Kidney epithelial cell (primary cell): ENCODE data around the gene PPP4R2. TPM values are rescaled to one million over a fixed set of nuclear protein-coding genes. Genes with fewer than 3 reads are reported as not detected.

Experiments
- DNase-seq: peaks from one replicate; pipeline ENCODE4 v3.0.0-alpha.2; 2010; ENCODE audit warnings: low read depth
- H3K27me3 ChIP-seq: 2 replicates; pipeline ENCODE4 v1.6.0; 2011; ENCODE audit warnings: low read length; ENCODE audit not compliant: control insufficient read depth, insufficient read depth
- H3K36me3 ChIP-seq: 2 replicates; pipeline ENCODE4 v1.5.1; 2011; ENCODE audit warnings: low read length; ENCODE audit not compliant: control insufficient read depth, insufficient read depth
- H3K4me3 ChIP-seq: 2 replicates; pipeline ENCODE4 v1.5.1; 2011; ENCODE audit warnings: low read depth, mild to moderate bottlenecking, control low read depth, low read length
- total RNA-seq: library from RNA; depleted of rRNA; stranded (reverse); fragments of >200 nt; gene quantifications from 2 replicates; pipeline ENCODE4 v1.2.3, GENCODE V29; 2015
- TF ChIP-seq, protein P1 (sequence below): IDR thresholded peaks from 2 replicates; pipeline ENCODE4 v1.5.1; 2011; ENCODE audit warnings: mild to moderate bottlenecking, moderate library complexity, low read length, control low read depth, inconsistent platforms; ENCODE audit not compliant: insufficient read depth, poor library complexity, severe bottlenecking

PPP4R2 gene
- total RNA-seq, 1 donor from 2014 or later = 42.5 TPM

- no peaks in the 10 kb centered on the region for H3K36me3 ChIP-seq
- no peaks in the 10 kb centered on the region for H3K27me3 ChIP-seq
- TF ChIP-seq, protein P1, sequence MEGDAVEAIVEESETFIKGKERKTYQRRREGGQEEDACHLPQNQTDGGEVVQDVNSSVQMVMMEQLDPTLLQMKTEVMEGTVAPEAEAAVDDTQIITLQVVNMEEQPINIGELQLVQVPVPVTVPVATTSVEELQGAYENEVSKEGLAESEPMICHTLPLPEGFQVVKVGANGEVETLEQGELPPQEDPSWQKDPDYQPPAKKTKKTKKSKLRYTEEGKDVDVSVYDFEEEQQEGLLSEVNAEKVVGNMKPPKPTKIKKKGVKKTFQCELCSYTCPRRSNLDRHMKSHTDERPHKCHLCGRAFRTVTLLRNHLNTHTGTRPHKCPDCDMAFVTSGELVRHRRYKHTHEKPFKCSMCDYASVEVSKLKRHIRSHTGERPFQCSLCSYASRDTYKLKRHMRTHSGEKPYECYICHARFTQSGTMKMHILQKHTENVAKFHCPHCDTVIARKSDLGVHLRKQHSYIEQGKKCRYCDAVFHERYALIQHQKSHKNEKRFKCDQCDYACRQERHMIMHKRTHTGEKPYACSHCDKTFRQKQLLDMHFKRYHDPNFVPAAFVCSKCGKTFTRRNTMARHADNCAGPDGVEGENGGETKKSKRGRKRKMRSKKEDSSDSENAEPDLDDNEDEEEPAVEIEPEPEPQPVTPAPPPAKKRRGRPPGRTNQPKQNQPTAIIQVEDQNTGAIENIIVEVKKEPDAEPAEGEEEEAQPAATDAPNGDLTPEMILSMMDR = no peak
- no peak overlapping the region for H3K4me3 ChIP-seq
- no peak for DNase-seq
Measured at GRCh38 chr3:73018790-73019441, 22.3 kb downstream of the PPP4R2 start.

- Histone ChIP-seq H3K36me3 (no peaks in the 10 kb centered on the region), H3K4me3 (no peak overlapping the region), H3K27me3 (no peaks in the 10 kb centered on the region)
- TF ChIP-seq, protein P1 = no peak
- no peak for DNase-seq
Measured at GRCh38 chr3:73021301-73021835, 24.8 kb downstream of the PPP4R2 start.

DNA sequence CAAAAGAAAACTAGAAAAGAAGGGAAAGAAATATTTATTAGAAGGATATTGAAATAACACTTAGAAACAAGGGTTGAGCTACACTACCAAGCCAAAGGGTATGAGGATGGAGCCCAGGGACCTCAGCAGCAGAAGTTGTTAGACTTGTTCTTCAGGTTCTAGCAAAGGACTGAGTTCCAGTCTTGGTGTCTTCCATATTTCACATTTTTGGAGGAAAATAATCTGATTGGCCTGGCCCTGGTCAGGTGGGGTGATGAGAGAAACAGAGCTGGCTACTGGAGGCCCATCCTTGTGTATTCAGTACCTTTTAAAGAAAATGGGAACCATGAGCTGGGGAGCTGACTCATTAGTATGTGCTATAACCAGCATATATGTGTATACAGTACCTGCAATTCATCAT is 28.2 kb downstream of the PPP4R2 start:
- Histone ChIP-seq H3K4me3 (no peak overlapping the region), H3K36me3 (no peaks in the 10 kb centered on the region), H3K27me3 (no peaks in the 10 kb centered on the region)
- TF ChIP-seq, protein P1 = no peak
- DNase-seq = no peak

GRCh38 chr3:73026111-73026759 is 29.6 kb downstream of the PPP4R2 start:
- no peaks in the 10 kb centered on the region for H3K36me3 ChIP-seq
- no peak overlapping the region for H3K4me3 ChIP-seq
- no peaks in the 10 kb centered on the region for H3K27me3 ChIP-seq
- TF ChIP-seq, protein P1 = no peak
- no peak for DNase-seq

DNA sequence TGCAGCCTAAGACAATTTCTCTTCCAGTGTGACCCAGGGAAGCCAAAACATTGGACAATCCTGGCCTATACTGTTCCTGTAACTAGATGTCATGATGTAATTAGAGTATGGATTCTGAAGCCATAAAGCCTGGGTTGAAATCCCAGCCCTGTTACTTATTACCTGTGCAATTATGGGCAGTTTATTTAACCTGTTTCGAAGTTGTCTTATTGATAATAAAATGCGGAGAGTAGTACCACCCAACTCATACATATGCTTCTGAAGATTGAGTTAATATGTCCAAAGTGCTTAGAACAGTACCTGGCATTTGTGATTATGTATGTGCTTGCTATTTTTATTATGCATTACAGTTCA is 30.1 kb downstream of the PPP4R2 start:
- Histone ChIP-seq H3K36me3 (no peaks in the 10 kb centered on the region), H3K27me3 (no peaks in the 10 kb centered on the region), H3K4me3 (no peak overlapping the region)
- no peak for DNase-seq
- TF ChIP-seq, protein P1 = no peak

- Histone ChIP-seq H3K27me3 (no peaks in the 10 kb centered on the region), H3K4me3 (no peak overlapping the region), H3K36me3 (no peaks in the 10 kb centered on the region)
- no peak for DNase-seq
- TF ChIP-seq, protein P1 = no peak
Measured at GRCh38 chr3:73028803-73029202, 32.2 kb downstream of the PPP4R2 start.
